Stimulated activated CD4-positive, alpha-beta T cell treated with anti-CD3 and anti-CD28 coated beads, TNF-alpha, amount 100 ng/mL, for 1 hour (primary cell): ENCODE results near the gene ZDHHC18.
"Not testable (repeated sequence)": the region's sequence is repeated elsewhere in the genome, so short reads cannot be mapped to it uniquely, and the experiment has no call there.

Source experiments
- DNase-seq, 3 donors: peaks; one replicate each; pipeline ENCODE4 v3.0.0-alpha.2; 2020; ENCODE audit warnings: low read depth in 3 of 3, low spot score in 1 of 3

The ZDHHC18 gene

DNA sequence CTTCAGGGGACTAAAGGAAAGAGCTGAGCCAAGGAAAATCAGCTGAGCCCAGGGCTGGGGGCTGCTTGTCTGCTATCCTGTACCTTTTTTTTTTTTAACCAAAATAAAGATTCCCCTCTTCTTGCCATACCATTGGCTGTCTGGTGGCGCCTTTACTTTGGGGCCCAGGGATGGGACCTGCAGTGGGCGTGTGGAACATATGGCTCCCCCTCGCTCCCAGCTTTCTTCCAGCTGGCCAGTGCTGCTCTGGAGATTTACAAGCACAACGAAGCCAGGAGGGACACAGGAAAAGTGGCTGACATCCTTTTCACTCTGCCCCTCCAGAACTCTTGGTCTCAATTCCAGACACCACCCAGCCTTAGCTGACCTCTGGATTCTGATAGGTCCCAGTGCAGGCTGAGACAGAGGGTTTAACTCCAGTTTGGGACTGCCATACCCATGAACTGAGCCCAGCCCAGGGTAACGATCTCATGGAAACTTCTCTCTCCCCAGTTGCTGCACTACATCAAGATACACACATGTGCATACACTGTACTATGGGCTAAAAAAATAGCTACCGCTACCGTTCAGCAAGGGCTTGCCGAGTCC, 31.1 kb downstream of the ZDHHC18 start:
- DNase-seq = no peak

DNA sequence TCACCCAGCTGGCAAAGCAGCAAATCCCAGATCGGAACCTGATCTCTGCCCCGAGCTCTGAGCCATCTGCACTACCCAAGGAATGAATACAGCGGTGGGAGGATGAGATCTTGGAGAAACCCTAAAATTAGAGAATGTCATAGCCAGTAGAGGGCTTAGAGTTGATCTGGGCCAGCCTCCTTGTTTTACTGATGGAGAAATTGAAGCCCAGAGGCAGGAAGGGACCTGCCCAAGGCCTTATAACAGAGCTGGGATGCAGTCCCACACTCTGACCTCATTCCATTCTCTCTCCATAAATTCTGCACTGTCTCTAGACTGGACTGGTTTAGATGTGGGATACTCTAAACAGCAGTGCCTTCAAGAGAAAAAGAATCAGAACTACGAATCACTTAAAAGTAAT, 31.7 kb downstream of the ZDHHC18 start:
- no peak for DNase-seq

DNA sequence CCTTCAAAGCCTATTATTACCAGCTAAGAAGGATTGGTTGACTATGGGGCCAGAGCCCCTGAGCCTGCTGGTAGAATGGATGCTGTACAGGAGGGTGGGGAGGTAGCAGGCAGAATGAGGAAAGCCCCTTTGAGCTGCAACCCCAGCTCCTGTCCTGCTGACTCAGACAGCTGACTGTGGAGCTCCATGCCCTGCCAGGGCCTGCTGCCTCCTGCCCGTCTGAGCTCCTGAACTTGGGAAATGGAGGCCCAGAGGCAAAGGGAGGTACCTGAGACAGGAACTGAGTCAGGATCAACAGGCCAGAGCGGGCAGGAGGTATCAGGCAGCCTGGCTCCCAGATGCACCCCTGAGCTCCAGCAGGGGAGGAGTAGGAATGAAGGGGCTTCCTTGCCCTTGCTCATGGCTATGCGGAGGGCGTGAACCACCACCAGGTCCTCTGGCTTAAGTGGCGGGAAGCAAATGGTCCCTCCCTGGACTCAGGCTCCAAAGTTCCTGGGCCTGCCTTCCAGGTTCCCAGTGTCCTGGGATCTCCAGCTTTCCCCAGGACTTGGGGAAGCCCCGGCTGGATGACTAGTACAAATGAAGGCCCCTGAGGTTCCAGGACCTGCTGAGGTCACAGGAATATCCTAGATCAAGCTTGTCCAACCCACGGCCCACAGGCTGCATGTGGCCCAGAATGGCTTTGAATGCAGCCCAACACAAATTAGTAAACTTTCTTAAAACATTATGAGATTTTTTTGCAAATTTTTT, 32.6 kb downstream of the ZDHHC18 start:
- DNase-seq = no peak

DNA sequence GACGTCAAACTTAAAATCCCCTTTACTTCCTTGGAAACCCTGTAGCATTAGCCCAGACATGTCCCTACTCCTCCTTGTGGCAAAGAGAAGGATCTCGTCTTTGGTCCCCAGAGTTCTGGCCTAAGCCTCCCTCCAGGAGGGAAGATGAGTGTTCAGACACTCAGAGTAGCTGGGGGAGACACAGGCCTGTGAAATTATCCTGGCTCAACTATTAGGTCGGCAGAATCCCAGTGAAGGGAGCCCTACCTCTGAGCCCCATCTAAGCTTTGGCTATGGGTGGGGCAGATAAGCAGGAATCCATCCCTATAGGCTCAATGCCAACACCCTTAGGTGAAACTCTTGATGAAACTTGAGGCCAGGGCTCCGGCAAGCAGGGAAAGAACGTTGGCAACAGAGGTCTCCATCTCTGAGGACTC, 34.8 kb downstream of the ZDHHC18 start:
- DNase-seq = no peak

DNA sequence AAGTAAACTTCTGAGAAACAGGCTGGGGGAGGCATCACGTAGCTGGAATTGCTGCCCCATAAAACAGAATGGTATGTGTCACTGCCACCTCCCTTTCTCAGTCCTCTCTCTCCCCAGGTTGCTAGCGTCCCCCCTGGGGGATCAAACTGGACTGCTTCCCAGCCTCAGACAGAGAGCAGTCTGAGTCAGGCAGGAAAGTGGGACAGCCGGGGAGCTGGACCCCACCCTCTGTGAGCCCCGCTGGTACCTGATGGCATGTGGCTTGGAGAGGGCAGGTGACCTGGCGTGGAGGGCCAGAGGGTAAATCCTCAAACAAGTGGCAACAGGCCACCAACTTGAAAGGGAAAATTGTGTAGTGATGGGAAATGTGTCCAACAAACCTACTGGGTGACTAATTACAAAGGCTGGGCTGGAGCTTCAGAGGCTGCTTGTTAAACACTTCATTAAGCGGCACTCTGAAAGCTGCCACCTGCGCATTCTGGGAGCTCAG, 35.4 kb downstream of the ZDHHC18 start:
- no peak for DNase-seq

DNA sequence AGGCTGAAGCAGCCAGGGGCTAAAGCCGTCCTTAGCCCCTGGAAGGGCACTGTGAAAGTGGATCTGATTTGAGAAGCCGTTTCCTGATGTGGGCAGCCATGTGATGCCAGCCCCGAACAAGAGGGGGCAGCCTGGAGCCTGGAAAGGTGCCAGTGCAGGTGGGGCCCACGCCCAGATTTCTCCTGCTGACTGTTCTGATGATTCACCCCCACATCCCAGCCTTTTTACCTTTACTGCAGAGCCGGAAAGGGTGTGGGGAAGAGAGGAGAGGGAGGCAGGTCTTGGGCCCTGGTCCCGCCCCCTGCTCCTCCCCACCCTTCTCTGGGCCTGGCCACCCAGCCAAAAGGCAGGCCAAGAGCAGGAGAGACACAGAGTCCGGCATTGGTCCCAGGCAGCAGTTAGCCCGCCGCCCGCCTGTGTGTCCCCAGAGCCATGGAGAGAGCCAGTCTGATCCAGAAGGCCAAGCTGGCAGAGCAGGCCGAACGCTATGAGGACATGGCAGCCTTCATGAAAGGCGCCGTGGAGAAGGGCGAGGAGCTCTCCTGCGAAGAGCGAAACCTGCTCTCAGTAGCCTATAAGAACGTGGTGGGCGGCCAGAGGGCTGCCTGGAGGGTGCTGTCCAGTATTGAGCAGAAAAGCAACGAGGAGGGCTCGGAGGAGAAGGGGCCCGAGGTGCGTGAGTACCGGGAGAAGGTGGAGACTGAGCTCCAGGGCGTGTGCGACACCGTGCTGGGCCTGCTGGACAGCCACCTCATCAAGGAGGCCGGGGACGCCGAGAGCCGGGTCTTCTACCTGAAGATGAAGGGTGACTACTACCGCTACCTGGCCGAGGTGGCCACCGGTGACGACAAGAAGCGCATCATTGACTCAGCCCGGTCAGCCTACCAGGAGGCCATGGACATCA, 36.5 kb downstream of the ZDHHC18 start, which contains the start of gene SFN:
TSS of gene SFN (plus strand) at position 369 of the 904 bp plus-strand sequence. CDS start at position 433, 64 bp downstream.
- peak in 2 of 3 donors; percentile 6 to 25 for DNase-seq

DNA sequence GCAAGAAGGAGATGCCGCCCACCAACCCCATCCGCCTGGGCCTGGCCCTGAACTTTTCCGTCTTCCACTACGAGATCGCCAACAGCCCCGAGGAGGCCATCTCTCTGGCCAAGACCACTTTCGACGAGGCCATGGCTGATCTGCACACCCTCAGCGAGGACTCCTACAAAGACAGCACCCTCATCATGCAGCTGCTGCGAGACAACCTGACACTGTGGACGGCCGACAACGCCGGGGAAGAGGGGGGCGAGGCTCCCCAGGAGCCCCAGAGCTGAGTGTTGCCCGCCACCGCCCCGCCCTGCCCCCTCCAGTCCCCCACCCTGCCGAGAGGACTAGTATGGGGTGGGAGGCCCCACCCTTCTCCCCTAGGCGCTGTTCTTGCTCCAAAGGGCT, 37.2 kb downstream of the ZDHHC18 start:
- DNase-seq = no peak

DNA sequence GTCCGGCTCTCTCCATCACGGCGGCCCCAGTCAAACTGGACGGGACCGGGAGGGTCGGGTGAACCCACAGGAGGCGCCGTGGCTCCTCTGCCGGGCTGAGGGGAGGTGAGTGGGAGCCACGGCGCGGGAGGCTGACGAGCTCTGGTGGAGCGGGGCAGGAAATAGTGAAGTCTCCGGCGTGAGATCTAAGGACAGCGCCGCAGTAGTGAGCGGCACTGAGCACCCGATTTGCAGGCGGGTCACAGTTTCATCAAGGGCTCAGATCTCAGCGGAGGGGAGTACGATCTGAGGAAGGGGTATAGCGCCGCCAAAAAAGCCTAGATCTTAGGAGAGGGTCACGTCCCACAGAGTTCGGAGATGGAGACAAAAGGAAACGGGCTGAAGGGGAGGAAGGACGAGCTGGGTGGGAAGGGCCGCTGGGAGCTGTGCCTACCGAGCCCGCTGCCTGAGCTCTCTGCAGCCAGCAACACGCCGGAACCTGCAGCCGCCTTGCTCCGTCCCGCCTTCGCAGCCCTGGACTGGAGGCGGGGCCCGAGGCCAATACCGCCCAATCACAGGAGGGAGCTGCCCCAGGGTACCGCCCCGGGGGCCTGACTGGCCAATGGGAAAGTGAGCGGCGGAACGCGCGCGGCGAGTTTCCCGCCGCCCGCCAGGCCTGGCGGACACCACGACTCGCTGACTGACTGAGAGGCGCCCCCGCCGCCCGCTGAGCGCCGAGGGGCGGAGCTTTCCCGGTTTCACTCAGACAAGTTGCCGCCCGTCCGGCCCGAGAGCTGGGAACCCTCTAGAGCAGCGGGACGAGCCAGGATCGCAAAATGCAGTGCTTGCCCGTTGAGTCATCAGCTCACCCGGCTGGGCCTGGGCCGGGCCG, 38.4 kb downstream of the ZDHHC18 start:
- peak; percentile 83 to 88 (median 86) for DNase-seq

DNA sequence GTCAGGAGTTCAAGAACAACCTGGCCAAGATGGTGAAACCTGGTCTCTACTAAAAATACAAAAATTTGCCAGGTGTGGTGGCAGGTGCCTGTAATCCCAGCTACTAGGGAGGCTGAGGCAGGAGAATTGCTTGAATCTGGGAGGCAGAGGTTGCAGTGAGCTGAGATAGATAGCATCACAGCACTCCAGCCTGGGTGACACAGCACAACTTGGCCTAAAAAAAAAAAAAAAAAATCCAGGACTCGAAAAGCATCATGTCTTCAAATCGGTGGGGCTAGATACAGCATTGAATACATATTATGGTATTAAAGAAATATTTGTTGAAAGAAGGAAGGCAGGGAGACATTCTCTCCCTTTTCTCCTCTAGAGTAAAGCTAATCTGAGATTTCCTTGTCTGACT, 46.6 kb downstream of the ZDHHC18 start:
- DNase-seq = not testable (repeated sequence)

DNA sequence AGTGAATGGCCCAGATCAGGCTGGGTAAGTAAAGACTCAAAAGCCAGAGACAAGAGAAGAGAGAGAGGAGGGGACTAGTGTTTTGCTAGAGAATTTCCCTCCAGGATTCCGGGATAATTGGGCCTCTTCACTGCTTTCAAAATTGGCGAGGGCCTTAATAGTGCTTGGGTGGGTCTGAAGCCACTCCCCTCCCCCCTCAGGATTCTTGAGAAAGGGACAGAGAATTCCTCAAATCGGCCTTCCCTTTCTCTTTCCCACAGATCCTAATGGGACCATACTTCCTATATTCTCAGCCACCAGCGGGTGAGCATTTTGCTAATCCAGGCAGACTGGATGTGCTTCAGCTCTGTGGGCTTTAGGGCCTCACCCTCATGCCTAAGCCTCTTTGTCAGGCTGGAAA, 48.4 kb downstream of the ZDHHC18 start:
- no peak for DNase-seq

DNA sequence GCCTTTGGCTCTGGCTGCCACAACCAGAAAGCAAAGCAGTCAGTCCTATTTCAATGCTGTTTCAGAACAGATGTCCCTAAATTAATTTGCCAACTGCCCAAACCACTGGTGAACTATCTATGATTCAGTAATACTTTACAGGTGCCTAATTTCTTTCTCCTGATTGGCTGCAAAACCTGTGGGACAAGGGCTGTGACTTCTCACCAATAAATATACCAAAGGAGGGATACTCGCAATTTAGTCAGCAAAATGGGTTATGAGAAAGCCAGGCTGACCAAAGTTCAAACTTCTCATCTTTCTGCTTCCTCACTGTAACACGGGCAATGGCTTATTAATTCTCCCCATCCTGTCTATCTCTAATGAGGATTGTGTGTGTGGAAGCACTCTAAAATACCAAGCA, 50.8 kb downstream of the ZDHHC18 start:
- DNase-seq = no peak

DNA sequence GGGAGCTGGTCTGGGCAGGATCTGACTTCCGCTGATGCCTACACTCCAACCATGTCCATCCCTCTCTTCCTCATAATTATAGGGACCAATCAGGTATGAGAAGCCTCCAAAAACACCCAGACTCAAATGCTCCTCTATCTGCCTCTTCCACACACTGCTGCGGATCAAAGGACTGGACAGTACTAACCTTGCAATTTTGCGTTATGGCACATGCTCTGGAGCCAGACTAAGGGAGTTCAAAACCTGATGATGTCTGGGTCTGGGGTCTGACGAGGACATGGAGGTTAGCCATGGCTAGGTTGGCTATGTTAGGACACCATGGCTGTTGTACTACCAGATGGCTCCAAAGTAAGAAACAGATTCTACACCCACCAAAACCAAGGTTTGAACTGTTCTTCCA, 53.3 kb downstream of the ZDHHC18 start:
- no peak for DNase-seq

DNA sequence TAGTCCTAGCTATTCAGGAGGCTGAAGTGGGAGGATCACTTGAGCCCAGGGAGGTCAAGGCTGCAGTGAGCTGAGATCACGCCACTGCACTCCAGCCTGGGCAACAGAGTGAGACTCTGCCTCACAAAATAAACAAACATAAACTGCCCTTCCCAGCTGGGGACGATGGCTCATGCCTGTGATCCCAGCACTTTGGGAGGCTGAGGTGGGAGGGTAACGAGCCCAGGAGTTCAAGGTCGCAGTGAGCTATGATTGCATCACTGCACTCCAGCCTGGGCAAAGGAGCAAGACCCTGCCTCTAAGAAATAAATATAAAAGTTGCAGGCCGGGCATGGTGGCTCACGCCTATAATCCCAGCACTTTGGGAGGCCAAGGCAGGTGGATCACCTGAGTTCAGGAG, 55.1 kb downstream of the ZDHHC18 start:
- DNase-seq = not testable (repeated sequence)

DNA sequence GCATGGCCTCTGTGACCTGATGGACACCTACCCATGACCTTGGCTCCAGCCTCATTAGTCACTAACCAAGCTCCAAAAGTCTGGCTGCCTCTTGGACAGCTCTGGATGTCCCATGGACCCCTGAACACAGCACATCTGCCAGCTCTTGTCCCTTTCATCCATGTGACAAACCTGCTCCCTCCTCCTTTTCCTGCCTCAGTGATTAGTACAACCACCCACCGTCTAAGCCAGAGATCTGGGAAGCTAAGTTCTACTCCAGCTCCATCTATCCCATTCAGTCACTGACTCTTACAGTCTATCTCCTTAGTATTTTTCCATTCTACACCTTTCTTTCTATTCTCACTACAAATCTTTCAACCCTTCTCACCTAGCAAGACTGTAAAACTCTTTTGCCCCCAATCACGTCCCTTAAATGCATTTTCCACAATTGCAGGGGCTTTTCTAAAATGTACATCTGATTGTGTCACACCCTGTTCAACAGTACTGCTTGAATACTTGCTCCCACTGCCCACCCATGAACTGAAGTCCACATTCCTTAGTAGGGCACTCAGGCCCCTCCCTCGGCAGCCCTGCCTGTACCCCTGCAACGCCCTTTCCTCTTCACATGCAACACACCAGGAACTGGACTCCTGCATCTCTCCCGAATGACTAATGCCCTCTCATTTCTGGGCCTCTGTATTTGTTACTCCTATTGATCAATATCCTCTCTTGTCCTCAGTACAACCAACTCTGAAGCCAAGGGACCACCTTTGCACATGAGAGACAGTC, 56.4 kb downstream of the ZDHHC18 start:
- no peak for DNase-seq

DNA sequence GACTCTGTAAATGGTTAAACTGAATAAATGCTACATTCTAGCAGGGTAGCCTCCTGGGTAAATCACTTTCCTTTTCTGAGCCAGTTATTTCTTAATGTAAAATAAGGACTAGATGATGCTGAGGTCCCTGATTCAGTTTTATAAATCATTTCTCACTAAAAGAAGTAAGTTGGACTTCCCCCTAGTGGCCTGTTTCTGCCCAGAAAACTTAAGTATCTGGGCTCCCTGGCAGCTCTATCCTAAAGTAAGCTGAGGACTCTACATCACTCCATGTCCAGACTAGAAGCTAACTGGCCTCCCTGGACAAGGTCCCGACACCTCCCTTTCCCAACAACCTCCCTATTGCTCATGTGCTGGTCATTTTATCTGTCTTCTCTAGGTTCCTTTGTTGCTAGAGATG, 60.6 kb downstream of the ZDHHC18 start:
- DNase-seq = no peak

DNA sequence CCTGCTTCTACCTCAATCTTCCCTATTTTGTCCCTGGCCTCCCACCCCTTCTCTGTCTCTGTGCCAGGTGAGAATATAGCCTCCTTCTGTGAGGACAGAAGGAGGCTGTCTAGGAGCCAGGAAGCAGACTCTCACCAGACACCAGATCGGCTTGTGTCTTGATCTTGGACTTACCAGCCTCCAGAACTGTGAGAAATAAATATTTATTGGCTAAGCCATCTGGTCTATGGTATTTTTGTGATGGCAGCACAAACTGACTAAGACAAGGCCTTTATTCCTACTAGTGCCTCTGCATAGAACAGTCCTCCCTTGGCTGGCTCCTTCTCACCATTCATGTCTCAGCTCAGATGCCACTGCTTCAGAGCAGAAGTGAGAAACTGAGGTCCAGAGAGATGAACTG, 61.7 kb downstream of the ZDHHC18 start:
- DNase-seq = no peak

DNA sequence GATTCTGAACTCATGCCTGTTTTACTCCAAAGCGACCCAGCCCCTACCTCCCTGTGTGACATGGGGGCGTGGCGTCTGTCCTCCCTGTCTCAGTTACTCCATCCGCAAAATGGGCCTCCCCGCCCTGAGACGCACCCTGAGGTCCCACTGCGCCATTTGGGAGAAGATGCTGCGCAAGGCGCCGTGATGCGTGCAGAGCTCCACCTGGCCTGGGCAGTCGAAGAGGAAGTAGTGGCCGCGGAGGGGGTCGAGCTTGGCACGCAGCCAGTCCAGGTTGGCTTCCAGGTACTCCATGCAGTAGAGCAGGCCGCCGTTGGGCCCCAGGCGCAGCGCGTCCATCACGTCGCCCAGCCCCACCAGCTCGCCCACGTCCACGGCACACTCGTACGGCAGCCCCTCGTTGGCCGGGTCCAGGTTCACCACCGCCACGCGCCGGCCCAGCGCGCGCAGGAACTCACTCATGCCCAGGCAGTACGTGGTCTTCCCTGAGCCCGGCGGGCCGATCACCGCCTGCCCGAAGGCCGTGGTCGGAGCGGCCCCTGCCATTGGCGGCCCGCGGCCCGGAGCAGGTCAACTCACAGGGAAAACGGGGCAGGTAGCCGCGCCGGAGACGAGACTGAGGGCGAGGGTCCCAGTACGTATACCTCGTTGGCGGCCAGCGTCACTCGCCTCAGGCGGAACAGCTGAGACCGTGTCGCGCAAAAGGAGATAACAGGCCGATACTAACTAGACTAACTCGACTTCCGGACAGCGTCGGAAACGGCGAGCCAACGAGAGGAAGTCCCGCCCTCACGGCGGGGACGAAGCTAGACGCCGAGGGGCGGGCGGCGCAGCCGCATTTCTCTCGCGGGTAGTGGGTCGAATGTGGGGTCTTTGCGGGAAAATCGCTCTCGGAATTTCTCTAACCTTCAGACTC, 63.3 kb downstream of the ZDHHC18 start, which contains the start of gene GPN2:
TSS of gene GPN2 (minus strand) at position 733 of the 916 bp plus-strand sequence. CDS start at position 546, 187 bp downstream.
- peak; percentile 20 to 67 (median 54) for DNase-seq

DNA sequence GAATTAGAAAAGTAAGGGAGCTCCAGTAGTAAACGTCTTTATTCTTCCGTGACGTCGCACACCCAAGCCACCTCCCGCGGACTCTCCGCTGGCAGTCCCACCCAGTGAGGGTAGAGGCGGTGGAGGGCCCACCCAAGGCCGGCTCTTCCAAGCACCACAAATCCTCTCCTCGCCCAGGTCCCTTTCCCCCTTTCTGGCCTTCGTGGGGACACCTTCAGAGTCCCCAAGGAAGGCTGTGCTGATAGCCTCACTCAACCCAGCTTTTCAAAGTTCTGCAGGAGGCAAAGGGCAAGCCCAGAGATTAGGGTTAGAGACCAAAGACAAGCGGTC, 63.9 kb downstream of the ZDHHC18 start:
- DNase-seq = no peak

DNA sequence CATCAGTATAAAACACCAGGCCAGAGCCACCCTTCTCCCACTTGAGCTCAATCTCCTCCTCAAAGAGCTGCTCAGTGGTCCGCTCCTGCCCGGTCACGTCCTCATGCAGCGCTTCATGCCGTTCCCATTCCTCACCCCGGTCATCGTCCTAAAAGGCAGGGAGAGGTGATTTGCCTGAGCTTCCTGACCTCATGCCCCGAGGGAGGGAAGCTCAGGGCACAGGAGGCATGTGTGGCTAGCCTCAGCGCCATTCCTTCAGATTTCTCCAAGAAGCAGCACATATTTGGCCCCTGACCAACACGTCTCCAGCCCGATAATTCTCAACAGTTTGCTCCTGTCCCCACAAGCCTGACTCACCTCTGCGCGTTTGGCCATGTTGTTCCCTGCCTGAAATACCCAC, 67.8 kb downstream of the ZDHHC18 start:
- DNase-seq = no peak
